Fibroblast of the aortic adventitia (primary cell): ENCODE results near the gene NR4A2. TPM values are rescaled to one million over a fixed set of nuclear protein-coding genes. Genes with fewer than 3 reads are reported as not detected.

ENCODE experiments used
- DNase-seq: peaks from one replicate; pipeline ENCODE4 v3.0.0-alpha.2; 2010; ENCODE audit warnings: low read depth
- H3K4me3 ChIP-seq: 2 replicates; pipeline ENCODE4 v1.5.1; 2011; ENCODE audit warnings: low read depth, mild to moderate bottlenecking, control low read depth, low read length, moderate library complexity
- total RNA-seq: library from RNA; depleted of rRNA; stranded (reverse); fragments of >200 nt; gene quantifications from 2 replicates; pipeline ENCODE4 v1.2.3, GENCODE V29; 2012; ENCODE audit warnings: low replicate concordance
- TF ChIP-seq, protein P1 (sequence below): IDR thresholded peaks from 2 replicates; pipeline ENCODE4 v1.5.1; 2011; ENCODE audit warnings: mild to moderate bottlenecking, low read length, control low read depth, inconsistent platforms; ENCODE audit not compliant: insufficient read depth

Gene NR4A2
- total RNA-seq, 1 donor = 0.81 TPM

DNA sequence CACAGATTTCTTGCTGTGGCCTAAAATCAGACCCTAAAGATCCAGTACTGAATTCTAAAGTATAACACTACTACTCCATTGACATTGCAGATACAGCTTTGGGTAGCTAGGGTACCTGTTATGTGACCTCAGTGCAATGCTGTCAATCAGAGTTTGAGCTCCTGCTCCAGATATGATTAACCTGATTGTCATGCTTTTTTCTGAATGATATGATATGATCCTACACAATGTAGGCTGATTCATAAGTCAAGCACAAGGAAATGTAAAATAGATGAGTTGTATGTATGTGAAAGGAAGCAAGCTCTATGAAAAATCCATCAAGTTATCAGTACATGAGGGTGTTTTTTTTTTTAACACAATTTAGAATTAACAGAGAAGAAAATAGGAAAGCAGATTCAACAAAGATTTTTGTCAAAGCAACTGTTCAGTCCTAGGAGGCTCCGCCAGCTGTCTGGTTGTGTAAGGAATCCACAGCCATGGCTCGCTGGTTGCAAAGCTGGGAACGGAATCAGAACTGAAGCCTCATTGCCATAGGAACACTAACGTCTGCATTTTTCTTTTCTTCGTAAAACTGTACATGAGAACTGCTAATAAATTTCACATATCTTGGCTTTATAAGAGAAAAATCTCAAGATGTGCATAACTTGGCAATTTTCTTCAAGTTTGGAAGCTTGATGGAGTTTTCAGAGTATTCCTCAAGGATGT is 52.9 kb downstream of the NR4A2 start:
- no peak overlapping the region for H3K4me3 ChIP-seq
- TF ChIP-seq, protein P1, sequence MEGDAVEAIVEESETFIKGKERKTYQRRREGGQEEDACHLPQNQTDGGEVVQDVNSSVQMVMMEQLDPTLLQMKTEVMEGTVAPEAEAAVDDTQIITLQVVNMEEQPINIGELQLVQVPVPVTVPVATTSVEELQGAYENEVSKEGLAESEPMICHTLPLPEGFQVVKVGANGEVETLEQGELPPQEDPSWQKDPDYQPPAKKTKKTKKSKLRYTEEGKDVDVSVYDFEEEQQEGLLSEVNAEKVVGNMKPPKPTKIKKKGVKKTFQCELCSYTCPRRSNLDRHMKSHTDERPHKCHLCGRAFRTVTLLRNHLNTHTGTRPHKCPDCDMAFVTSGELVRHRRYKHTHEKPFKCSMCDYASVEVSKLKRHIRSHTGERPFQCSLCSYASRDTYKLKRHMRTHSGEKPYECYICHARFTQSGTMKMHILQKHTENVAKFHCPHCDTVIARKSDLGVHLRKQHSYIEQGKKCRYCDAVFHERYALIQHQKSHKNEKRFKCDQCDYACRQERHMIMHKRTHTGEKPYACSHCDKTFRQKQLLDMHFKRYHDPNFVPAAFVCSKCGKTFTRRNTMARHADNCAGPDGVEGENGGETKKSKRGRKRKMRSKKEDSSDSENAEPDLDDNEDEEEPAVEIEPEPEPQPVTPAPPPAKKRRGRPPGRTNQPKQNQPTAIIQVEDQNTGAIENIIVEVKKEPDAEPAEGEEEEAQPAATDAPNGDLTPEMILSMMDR = no peak
- DNase-seq = no peak

Other genes with a start within 250 kb of the NR4A2 start
- gene GPD2, start 103.7 kb upstream of the NR4A2 start, total RNA-seq = 59.3 and 89.7 TPM in 2 replicates